ENCODE data around the gene ZNF274.

Gene ZNF274

DNA sequence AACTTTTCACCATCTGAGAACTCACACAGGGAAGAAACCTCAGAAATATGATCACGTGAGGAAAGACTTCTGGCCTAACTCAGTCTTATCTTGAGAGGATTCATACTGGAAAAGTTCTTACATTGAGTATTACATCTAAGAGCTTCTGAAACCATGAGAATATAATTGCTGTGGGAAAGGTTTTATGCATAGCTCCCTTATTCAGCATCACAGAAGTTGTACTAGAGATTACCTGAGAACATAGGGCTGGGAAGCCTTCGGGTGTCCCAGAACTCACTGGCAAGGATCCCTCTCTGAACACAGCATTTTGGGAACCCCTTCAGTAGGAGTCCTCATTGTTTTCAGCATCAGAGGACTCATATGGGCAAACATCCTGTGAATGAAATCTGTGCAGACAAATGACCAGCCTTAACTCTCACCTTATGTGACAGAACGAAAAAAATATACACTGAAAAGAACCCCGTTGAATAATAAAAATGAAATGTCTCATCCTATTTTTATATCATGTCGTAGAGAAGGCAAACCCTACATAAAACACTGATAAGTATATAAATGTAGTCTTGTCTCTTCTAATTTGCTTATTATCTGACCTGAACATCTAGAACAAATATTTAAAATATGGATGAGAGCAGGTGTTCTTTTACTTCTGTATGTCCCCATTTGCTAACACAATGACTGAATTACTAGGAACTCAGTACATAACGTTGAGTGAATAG lies 14.2 kb downstream of the ZNF274 start:
- WGBS: 73% methylated on average over 2 of the region's 6 CpGs
- Histone ChIP-seq H3K9ac (ENCODE audit: low read length) (no peak overlapping the region), H2AK5ac (ENCODE audit: low read length, severe bottlenecking) (no peak overlapping the region), H3K23ac (ENCODE audit: low read length in 2 of 2) (no peak overlapping the region), H4K8ac (ENCODE audit: low read length) (no peak overlapping the region), H3K18ac (ENCODE audit: low read depth in 1 of 2, low read length in 2 of 2) (no peak overlapping the region), H3K4me3 (ENCODE audit: insufficient read depth in 1 of 2, low read depth in 1 of 2, low read length in 2 of 2) (peak overlapping the region in 1 of 2 experiments; percentile 63), H2BK12ac (ENCODE audit: low read length in 2 of 2) (no peak overlapping the region), H3K27ac (ENCODE audit: low read length, poor library complexity, severe bottlenecking) (no peak overlapping the region), H2BK120ac (ENCODE audit: low read depth, low read length) (no peak overlapping the region), H3K4me2 (ENCODE audit: low read length, poor library complexity, severe bottlenecking) (no peak overlapping the region), H4K91ac (ENCODE audit: low read length) (no peak overlapping the region), H3K4me1 (ENCODE audit: control insufficient read depth, insufficient read depth, low read depth, low read length) (no peaks in the 10 kb centered on the region), H3K27me3 (ENCODE audit: control insufficient read depth in 1 of 2, insufficient read depth in 1 of 2, low read length in 2 of 2) (no peaks in the 10 kb centered on the region), H3K4ac (ENCODE audit: low read depth in 1 of 2, low read length in 2 of 2) (no peak overlapping the region), H3K79me1 (replicated peaks; ENCODE audit: low read length, poor library complexity, severe bottlenecking) (peaks cover 27% of the 10 kb centered on the region), H3K14ac (ENCODE audit: low read length in 2 of 2) (no peak overlapping the region), H2BK15ac (ENCODE audit: low read depth, poor library complexity, severe bottlenecking) (no peak overlapping the region), H3K9me3 (ENCODE audit: control insufficient read depth, low read length) (peaks cover 96% of the 10 kb centered on the region), H3K36me3 (ENCODE audit: control insufficient read depth in 1 of 2, insufficient read depth in 2 of 2, low read depth in 1 of 2, low read length in 2 of 2) (peaks cover 71 to 91% of the 10 kb centered on the region in 2 experiments), H2AFZ (ENCODE audit: low read depth, low read length) (no peak overlapping the region), H2BK5ac (ENCODE audit: low read depth, low read length, poor library complexity, severe bottlenecking) (no peak overlapping the region)
- peak; percentile 56 for DNase-seq

DNA sequence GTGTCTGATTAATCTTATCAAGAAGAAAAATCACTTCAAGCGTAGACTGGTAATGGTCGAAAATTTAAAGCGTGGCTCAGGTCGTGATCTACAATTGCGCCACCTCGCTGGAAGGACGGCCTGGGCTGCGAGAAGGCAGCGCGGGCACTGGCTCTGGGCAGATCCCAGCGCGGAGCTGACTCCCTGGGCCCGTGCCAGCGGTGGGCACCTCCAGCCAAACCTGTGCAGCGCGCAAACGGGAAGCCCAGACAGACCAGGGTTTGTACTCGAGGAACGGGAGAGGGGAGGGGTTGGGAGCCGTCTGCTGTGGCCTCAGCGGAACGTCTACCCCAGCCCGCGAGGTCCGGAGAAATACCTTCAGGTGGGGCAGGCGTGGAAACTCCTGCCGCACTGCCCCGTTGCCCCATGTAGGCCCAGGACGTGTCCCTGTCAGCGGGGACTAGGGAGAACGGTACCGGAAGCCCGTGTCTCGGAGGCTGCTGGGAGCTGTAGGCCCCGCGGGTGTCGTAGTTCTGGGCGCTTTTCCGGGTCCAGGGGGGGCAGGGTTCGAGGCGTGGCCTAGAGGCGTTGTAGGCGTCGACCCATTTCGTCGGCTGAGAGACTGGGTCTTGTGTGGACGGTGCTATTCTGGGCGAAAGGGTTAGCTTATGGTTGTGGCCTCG lies 21.1 kb downstream of the ZNF274 start:
- no peak overlapping the region for H3K23ac ChIP-seq (ENCODE audit: low read length in 2 of 2)
- no peak overlapping the region for H2BK5ac ChIP-seq (ENCODE audit: low read depth, low read length, poor library complexity, severe bottlenecking)
- no peak overlapping the region for H3K27ac ChIP-seq (ENCODE audit: low read length, poor library complexity, severe bottlenecking)
- H4K8ac ChIP-seq (ENCODE audit: low read length): no peak overlapping the region
- no peak overlapping the region for H2AFZ ChIP-seq (ENCODE audit: low read depth, low read length)
- H3K36me3 ChIP-seq (ENCODE audit: control insufficient read depth in 1 of 2, insufficient read depth in 2 of 2, low read depth in 1 of 2, low read length in 2 of 2): peaks cover 72 to 77% of the 10 kb centered on the region in 2 experiments
- H2BK12ac ChIP-seq (ENCODE audit: low read length in 2 of 2): no peak overlapping the region
- no peak overlapping the region for H3K14ac ChIP-seq (ENCODE audit: low read length in 2 of 2)
- no peak overlapping the region for H4K91ac ChIP-seq (ENCODE audit: low read length)
- no peak overlapping the region for H2BK120ac ChIP-seq (ENCODE audit: low read depth, low read length)
- H3K79me1 ChIP-seq (replicated peaks; ENCODE audit: low read length, poor library complexity, severe bottlenecking): peaks cover 41% of the 10 kb centered on the region
- H3K4me1 ChIP-seq (ENCODE audit: control insufficient read depth, insufficient read depth, low read depth, low read length): no peaks in the 10 kb centered on the region
- no peak overlapping the region for H3K18ac ChIP-seq (ENCODE audit: low read depth in 1 of 2, low read length in 2 of 2)
- no peak overlapping the region for H3K4ac ChIP-seq (ENCODE audit: low read depth in 1 of 2, low read length in 2 of 2)
- no peak overlapping the region for H3K9ac ChIP-seq (ENCODE audit: low read length)
- no peaks in the 10 kb centered on the region for H3K27me3 ChIP-seq (ENCODE audit: control insufficient read depth in 1 of 2, insufficient read depth in 1 of 2, low read length in 2 of 2)
- 61% methylated on average over 48 of the region's 49 CpGs for WGBS
- H3K4me2 ChIP-seq (ENCODE audit: low read length, poor library complexity, severe bottlenecking): no peak overlapping the region
- H2AK5ac ChIP-seq (ENCODE audit: low read length, severe bottlenecking): no peak overlapping the region
- no peak overlapping the region for H2BK15ac ChIP-seq (ENCODE audit: low read depth, poor library complexity, severe bottlenecking)
- peaks cover 98% of the 10 kb centered on the region for H3K9me3 ChIP-seq (ENCODE audit: control insufficient read depth, low read length)
- peak overlapping the region; percentile 17 to 52 for H3K4me3 ChIP-seq (ENCODE audit: insufficient read depth in 1 of 2, low read depth in 1 of 2, low read length in 2 of 2)
- no peak for DNase-seq

DNA sequence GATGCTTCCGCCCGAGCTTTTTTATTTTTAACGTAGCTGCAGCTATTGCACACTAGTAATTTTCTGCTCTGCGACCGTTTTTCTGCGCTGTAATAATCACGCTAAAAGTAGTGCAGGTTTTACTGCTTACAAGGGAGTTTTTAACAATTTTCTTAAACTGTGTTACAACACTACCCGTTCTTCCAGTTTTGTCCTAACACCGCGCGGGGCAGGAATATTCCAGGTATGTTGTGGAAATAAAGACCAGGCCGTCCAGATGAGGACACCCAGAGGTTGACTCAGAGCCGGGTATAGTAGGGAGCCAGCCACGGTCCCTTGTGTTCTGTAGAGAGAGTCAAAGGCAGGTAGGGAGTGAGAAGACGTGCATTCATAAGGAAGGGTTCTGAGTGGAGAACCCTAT lies 21.7 kb downstream of the ZNF274 start:
- no peak overlapping the region for H2BK15ac ChIP-seq (ENCODE audit: low read depth, poor library complexity, severe bottlenecking)
- H3K27me3 ChIP-seq (ENCODE audit: control insufficient read depth in 1 of 2, insufficient read depth in 1 of 2, low read length in 2 of 2): no peaks in the 10 kb centered on the region
- H3K79me1 ChIP-seq (replicated peaks; ENCODE audit: low read length, poor library complexity, severe bottlenecking): peaks cover 47% of the 10 kb centered on the region
- H2BK12ac ChIP-seq (ENCODE audit: low read length in 2 of 2): no peak overlapping the region
- H3K4me2 ChIP-seq (ENCODE audit: low read length, poor library complexity, severe bottlenecking): no peak overlapping the region
- H3K14ac ChIP-seq (ENCODE audit: low read length in 2 of 2): no peak overlapping the region
- peaks cover 98% of the 10 kb centered on the region for H3K9me3 ChIP-seq (ENCODE audit: control insufficient read depth, low read length)
- peak overlapping the region in 1 of 2 experiments; percentile 52 for H3K4me3 ChIP-seq (ENCODE audit: insufficient read depth in 1 of 2, low read depth in 1 of 2, low read length in 2 of 2)
- H3K4ac ChIP-seq (ENCODE audit: low read depth in 1 of 2, low read length in 2 of 2): no peak overlapping the region
- H3K27ac ChIP-seq (ENCODE audit: low read length, poor library complexity, severe bottlenecking): no peak overlapping the region
- peaks cover 75 to 77% of the 10 kb centered on the region in 2 experiments for H3K36me3 ChIP-seq (ENCODE audit: control insufficient read depth in 1 of 2, insufficient read depth in 2 of 2, low read depth in 1 of 2, low read length in 2 of 2)
- no peak overlapping the region for H3K9ac ChIP-seq (ENCODE audit: low read length)
- H2BK120ac ChIP-seq (ENCODE audit: low read depth, low read length): no peak overlapping the region
- H3K23ac ChIP-seq (ENCODE audit: low read length in 2 of 2): no peak overlapping the region
- H3K4me1 ChIP-seq (ENCODE audit: control insufficient read depth, insufficient read depth, low read depth, low read length): no peaks in the 10 kb centered on the region
- no peak overlapping the region for H2AFZ ChIP-seq (ENCODE audit: low read depth, low read length)
- no peak overlapping the region for H2BK5ac ChIP-seq (ENCODE audit: low read depth, low read length, poor library complexity, severe bottlenecking)
- no peak overlapping the region for H4K8ac ChIP-seq (ENCODE audit: low read length)
- H2AK5ac ChIP-seq (ENCODE audit: low read length, severe bottlenecking): no peak overlapping the region
- H4K91ac ChIP-seq (ENCODE audit: low read length): no peak overlapping the region
- DNase-seq: no peak
- WGBS: 75% methylated on average over 15 of the region's 15 CpGs
- no peak overlapping the region for H3K18ac ChIP-seq (ENCODE audit: low read depth in 1 of 2, low read length in 2 of 2)

GRCh38 chr19:58209577-58209976 lies 26.7 kb downstream of the ZNF274 start:
- Histone ChIP-seq H3K9me3 (ENCODE audit: control insufficient read depth, low read length) (peaks cover 100% of the 10 kb centered on the region), H2AK5ac (ENCODE audit: low read length, severe bottlenecking) (no peak overlapping the region), H3K36me3 (ENCODE audit: control insufficient read depth in 1 of 2, insufficient read depth in 2 of 2, low read depth in 1 of 2, low read length in 2 of 2) (peaks cover 79 to 91% of the 10 kb centered on the region in 2 experiments), H3K4me1 (ENCODE audit: control insufficient read depth, insufficient read depth, low read depth, low read length) (no peaks in the 10 kb centered on the region), H3K4me3 (ENCODE audit: insufficient read depth in 1 of 2, low read depth in 1 of 2, low read length in 2 of 2) (peak overlapping the region in 1 of 2 experiments; percentile 67), H2BK15ac (ENCODE audit: low read depth, poor library complexity, severe bottlenecking) (no peak overlapping the region), H2BK120ac (ENCODE audit: low read depth, low read length) (no peak overlapping the region), H3K27ac (ENCODE audit: low read length, poor library complexity, severe bottlenecking) (no peak overlapping the region), H3K4ac (ENCODE audit: low read depth in 1 of 2, low read length in 2 of 2) (no peak overlapping the region), H3K14ac (ENCODE audit: low read length in 2 of 2) (no peak overlapping the region), H2AFZ (ENCODE audit: low read depth, low read length) (no peak overlapping the region), H3K9ac (ENCODE audit: low read length) (no peak overlapping the region), H4K8ac (ENCODE audit: low read length) (no peak overlapping the region), H2BK12ac (ENCODE audit: low read length in 2 of 2) (no peak overlapping the region), H3K23ac (ENCODE audit: low read length in 2 of 2) (no peak overlapping the region), H3K27me3 (ENCODE audit: control insufficient read depth in 1 of 2, insufficient read depth in 1 of 2, low read length in 2 of 2) (no peaks in the 10 kb centered on the region), H2BK5ac (ENCODE audit: low read depth, low read length, poor library complexity, severe bottlenecking) (no peak overlapping the region), H4K91ac (ENCODE audit: low read length) (no peak overlapping the region), H3K79me1 (replicated peaks; ENCODE audit: low read length, poor library complexity, severe bottlenecking) (peaks cover 35% of the 10 kb centered on the region), H3K18ac (ENCODE audit: low read depth in 1 of 2, low read length in 2 of 2) (no peak overlapping the region), H3K4me2 (ENCODE audit: low read length, poor library complexity, severe bottlenecking) (no peak overlapping the region)
- DNase-seq: no peak
- WGBS: 100% methylated on average over 8 of the region's 8 CpGs

Data from mesenchymal stem cell (in vitro differentiated cells and primary cell).